A673 (cell line): Measurements from ENCODE around the gene FCN2. TPM values are rescaled to one million over a fixed set of nuclear protein-coding genes. Genes with fewer than 3 reads are reported as not detected.

Experiments used
- BruUV-seq: library from RNA; stranded (reverse); fragments of 400-500 nt; replicated peaks from 2 replicates; lab custom pipeline; 2021; lab: Mats Ljungman, UMichigan
- CTCF ChIA-PET: fragments of 300-600 bp; sonication (Branson Sonifier 250); formaldehyde crosslinking; loops from one replicate; lab custom pipeline; 2022; ENCODE audit warnings: antibody characterized with exemption; lab: Charles Lee
- POLR2A ChIA-PET: fragments of 300-600 bp; sonication (Branson Sonifier 250); formaldehyde crosslinking; loops from one replicate; lab custom pipeline; 2022; ENCODE audit warnings: antibody characterized with exemption; ENCODE audit not compliant: low non-redundant PET; lab: Charles Lee
- DNase-seq: peaks from one replicate; pipeline ENCODE4 v3.0.0-alpha.2; 2015; ENCODE audit warnings: low spot score
- H3K27ac ChIP-seq: fragments of 200-600 bp; sonication (generic); 2 replicates; pipeline ENCODE4 v1.5.1; 2016; ENCODE audit warnings: mixed run types, low read depth, mild to moderate bottlenecking, mixed read lengths, antibody characterized with exemption, low read length; ENCODE audit not compliant: poor library complexity, severe bottlenecking
- H3K27me3 ChIP-seq: fragments of 200-600 bp; sonication (generic); replicated peaks from 2 replicates; pipeline ENCODE4 v1.6.1; 2017; ENCODE audit warnings: mixed run types, low read depth, mild to moderate bottlenecking, mixed read lengths, antibody characterized with exemption, low read length; ENCODE audit not compliant: insufficient read depth, poor library complexity
- H3K36me3 ChIP-seq: fragments of 200-600 bp; sonication (generic); 2 replicates; pipeline ENCODE4 v1.6.1; 2016; ENCODE audit warnings: mixed run types, mild to moderate bottlenecking, mixed read lengths, antibody characterized with exemption, low read length; ENCODE audit not compliant: insufficient read depth, poor library complexity, severe bottlenecking
- H3K4me1 ChIP-seq: fragments of 200-600 bp; sonication (generic); 2 replicates; pipeline ENCODE4 v1.6.1; 2017; ENCODE audit warnings: mixed run types, mild to moderate bottlenecking, mixed read lengths, antibody characterized with exemption, low read length; ENCODE audit not compliant: insufficient read depth, poor library complexity, severe bottlenecking
- H3K4me3 ChIP-seq: fragments of 200-600 bp; sonication (generic); 2 replicates; pipeline ENCODE4 v1.5.1; 2016; ENCODE audit warnings: low read depth, mixed run types, mild to moderate bottlenecking, mixed read lengths, low read length; ENCODE audit not compliant: poor library complexity, severe bottlenecking
- H3K9me3 ChIP-seq: fragments of 200-600 bp; sonication (generic); 2 replicates; pipeline ENCODE4 v1.6.1; 2016; ENCODE audit warnings: mixed run types, low read depth, mild to moderate bottlenecking, mixed read lengths, antibody characterized with exemption, low read length; ENCODE audit not compliant: poor library complexity, severe bottlenecking
- CTCF ChIP-seq: fragments of 300-800, 200-600 bp; sonication (generic); conservative IDR thresholded peaks from 2 replicates; pipeline ENCODE4 v1.5.1; 2017; ENCODE audit warnings: low read depth, mild to moderate bottlenecking, antibody characterized with exemption, low read length, moderate library complexity, mixed read lengths
- EZH2 ChIP-seq: fragments of 200-600 bp; sonication (generic); IDR thresholded peaks from 2 replicates; pipeline ENCODE4 v1.6.1; 2017; ENCODE audit warnings: borderline replicate concordance, low read depth, mild to moderate bottlenecking, mixed read lengths, antibody characterized with exemption, low read length; ENCODE audit not compliant: poor library complexity, severe bottlenecking
- intact Hi-C: fragments of 100-400 bp; cut with micrococcal nuclease; formaldehyde crosslinking; loops from one replicate; pipeline ENCODE4 v1.10.0; 2022; ENCODE audit not compliant: unreplicated experiment
- total RNA-seq: library from RNA; stranded (reverse); gene quantifications from 2 replicates; pipeline ENCODE4 v1.2.3, GENCODE V29; 2021

FCN2 gene
- total RNA-seq, 1 experiment from 2014 or later, result not detected

GRCh38 chr9:134895097-134895496, 14.5 kb downstream of the FCN2 start:
- Histone ChIP-seq H3K4me1 (peaks cover 20% of the 10 kb centered on the region), H3K9me3 (no peaks in the 10 kb centered on the region), H3K4me3 (no peak overlapping the region), H3K36me3 (no peaks in the 10 kb centered on the region), H3K27me3 (no peaks in the 10 kb centered on the region), H3K27ac (peak overlapping the region; percentile 70)
- ChIA-PET POLR2A (no interaction called here), CTCF (no interaction called here)
- no TSS peak for BruUV-seq
- intact Hi-C loops, result no loop called here
- no peak for TF ChIP-seq EZH2
- peak; percentile 29 for DNase-seq

- H3K27ac ChIP-seq, result peak overlapping the region; percentile 70
- no peak overlapping the region for H3K4me3 ChIP-seq
- ChIA-PET POLR2A (no interaction called here), CTCF (no interaction called here)
- TF ChIP-seq EZH2, result no peak
- no peak for TF ChIP-seq CTCF
- H3K9me3 ChIP-seq, result no peaks in the 10 kb centered on the region
- H3K4me1 ChIP-seq, result peaks cover 20% of the 10 kb centered on the region
- H3K36me3 ChIP-seq, result no peaks in the 10 kb centered on the region
- intact Hi-C loops, result no loop called here
- no peaks in the 10 kb centered on the region for H3K27me3 ChIP-seq
- DNase-seq, result peak; percentile 53
- no TSS peak for BruUV-seq
Measured at GRCh38 chr9:134895567-134895907, 14.9 kb downstream of the FCN2 start.

- intact Hi-C loops, result no loop called here
- H3K4me3 ChIP-seq, result no peak overlapping the region
- no peak for TF ChIP-seq CTCF
- TF ChIP-seq EZH2, result no peak
- no peaks in the 10 kb centered on the region for H3K27me3 ChIP-seq
- H3K27ac ChIP-seq, result peak overlapping the region; percentile 70
- ChIA-PET POLR2A (no interaction called here), CTCF (no interaction called here)
- no peaks in the 10 kb centered on the region for H3K9me3 ChIP-seq
- BruUV-seq, result no TSS peak
- DNase-seq, result peak; percentile 92
- peaks cover 20% of the 10 kb centered on the region for H3K4me1 ChIP-seq
- H3K36me3 ChIP-seq, result no peaks in the 10 kb centered on the region
Measured at GRCh38 chr9:134895908-134896833, 15.6 kb downstream of the FCN2 start.
